Activated CD8-positive, alpha-beta memory T cell treated with anti-CD3 and anti-CD28 coated beads for 1 hour (primary cell): Measurements from ENCODE around the gene DACT3.

ENCODE experiments used
- DNase-seq, 2 donors: peaks; one replicate each; pipeline ENCODE4 v3.0.0-alpha.2; 2020; ENCODE audit warnings: low read depth in 1 of 2; ENCODE audit errors: extremely low read depth in 1 of 2

The DACT3 gene

DNA sequence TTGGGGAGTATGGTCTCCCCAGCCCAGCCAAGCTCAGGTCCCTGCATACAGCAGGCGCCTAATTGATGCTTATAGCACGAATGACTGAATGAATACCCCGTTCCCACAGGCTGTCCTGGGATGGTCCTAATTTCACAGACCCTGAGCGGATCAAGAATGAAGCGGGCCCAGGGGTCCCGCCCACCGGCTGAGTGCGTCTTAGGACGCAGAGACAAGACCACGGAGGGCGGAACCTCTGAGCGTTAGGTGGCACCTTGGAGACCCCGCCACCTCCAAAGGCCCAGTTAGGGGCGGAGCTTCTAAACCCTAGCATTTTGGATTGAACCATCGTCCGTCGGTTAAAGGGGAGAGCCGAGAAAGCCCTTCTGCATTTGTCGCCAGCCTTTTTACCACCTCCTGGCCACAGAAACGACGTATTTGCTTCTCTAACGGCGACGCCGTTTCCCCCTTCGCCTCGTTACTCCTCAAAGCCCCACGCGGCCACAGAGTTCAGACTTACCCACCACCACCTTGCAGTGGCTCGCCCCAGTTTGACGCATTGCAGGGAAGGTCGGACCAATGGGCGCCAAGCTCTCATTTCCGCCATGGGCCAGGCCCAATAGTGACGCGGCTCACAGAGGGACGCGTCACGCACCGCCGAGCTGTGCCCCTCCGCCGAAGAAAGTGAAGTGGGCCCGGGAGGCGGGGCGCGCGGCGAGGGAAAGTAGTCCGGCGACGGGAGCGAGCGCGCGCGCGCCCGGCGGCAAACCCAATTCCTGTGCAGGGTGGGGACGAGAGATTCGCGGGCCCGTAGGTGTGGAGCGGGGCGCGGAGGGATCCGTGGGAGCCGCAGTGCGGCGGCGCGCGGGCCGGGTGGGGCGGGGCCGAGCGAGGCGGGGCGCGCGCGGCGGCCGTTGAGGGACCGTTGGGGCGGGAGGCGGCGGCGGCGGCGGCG is 60.3 kb downstream of the DACT3 start:
- DNase-seq, result peak; percentile 92 to 94

DNA sequence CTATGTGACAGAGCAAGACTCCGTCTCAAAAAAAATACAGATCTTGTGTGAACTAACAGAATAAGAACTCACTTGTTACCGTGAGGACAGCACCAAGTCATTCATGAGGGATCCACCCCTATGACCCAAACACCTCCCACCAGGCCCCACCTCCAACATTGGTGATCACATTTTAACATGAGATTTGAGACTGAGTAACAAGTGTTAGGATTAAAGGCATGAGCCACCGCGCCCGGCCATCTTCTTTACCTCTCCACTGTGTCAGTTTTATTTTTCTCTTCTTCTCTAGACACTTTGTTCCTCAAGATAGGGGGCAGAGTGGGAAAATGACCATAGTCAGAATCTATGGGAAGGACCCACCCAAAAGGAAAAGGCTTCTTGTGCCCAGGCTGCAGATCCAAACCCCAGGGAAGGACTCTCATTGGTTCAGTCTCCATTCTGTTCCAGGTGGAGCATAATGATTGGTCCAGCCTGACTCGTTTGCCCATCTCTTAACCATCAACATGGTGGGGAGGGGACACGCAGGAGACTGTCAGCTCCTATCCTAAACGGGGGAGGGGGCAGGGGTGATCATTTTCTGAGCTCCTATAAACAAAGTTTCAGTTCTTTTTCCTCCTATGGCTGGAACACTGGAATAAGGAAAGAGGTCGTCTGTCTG is 61.1 kb downstream of the DACT3 start:
- no peak for DNase-seq

DNA sequence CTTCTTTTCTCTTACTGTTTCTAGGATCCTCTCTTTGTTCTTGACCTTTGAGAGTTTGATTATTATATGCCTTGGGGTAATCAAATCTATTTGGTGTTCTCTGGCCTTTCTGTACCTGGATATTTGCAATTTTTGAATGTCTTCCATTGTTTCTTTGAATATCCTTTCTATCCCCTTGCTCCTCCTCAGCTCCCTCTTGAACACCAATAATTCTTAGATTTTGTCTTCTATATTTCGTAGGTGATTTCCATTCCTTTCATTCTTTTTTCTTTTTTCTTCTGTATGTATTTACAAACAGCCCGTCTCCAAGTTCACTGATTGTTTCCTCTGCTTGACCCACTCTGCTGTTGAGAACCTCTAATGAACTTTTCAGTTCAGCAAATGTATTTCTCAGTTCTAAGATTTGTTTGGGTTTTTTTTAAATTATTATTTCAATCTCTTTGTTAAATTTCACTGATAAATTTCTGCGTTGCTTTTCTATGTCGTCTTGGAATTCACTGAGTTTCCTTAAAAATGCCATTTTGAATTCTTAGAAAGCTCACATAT is 62.5 kb downstream of the DACT3 start:
- DNase-seq, result no peak
